ENCODE measurements around the gene SPATA9. TPM values are rescaled to one million over a fixed set of nuclear protein-coding genes. Genes with fewer than 3 reads are reported as not detected.

Gene SPATA9
- total RNA-seq, 1 experiment from 2014 or later = not detected

DNA sequence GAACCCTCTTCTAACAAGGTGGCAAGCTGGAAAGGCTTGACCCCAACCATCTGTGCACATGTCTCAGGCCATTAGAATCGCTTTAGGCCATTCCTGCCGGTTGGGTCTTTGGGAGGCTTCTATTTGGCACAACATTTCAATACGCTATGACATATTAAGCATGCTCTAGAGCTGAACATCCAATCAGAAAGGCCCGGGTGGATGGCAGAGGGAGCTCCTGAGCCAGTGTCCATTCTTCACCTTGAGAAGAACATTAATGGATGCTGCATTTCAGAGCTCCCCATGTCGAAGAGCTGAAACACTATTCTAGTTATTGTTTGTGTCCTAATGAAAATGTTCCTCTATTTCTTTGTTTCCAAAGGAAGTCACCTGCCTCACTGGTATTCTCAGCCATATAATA lies 12.8 kb downstream of the SPATA9 start:
- Histone ChIP-seq H3K23ac (ENCODE audit: insufficient read length, low read depth, low read length) (no peak overlapping the region), H3K9ac (ENCODE audit: extremely low read depth, insufficient read length, low read length) (no peak overlapping the region), H4K20me1 (ENCODE audit: control insufficient read depth, insufficient read depth, insufficient read length) (no peaks in the 10 kb centered on the region), H3K4me2 (ENCODE audit: insufficient read depth, insufficient read length, low read length) (no peak overlapping the region), H3K4me1 (ENCODE audit: insufficient read depth, low read length) (no peaks in the 10 kb centered on the region), H4K5ac (ENCODE audit: insufficient read length, low read depth, low read length) (no peak overlapping the region), H3K23me2 (ENCODE audit: insufficient read length, low read depth, low read length, poor library complexity, severe bottlenecking) (no peaks in the 10 kb centered on the region), H2BK5ac (ENCODE audit: insufficient read length, low read length) (no peak overlapping the region), H2BK120ac (ENCODE audit: low read depth, low read length, poor library complexity, severe bottlenecking) (no peak overlapping the region), H2BK20ac (ENCODE audit: low read depth, low read length, poor library complexity, severe bottlenecking) (no peak overlapping the region), H4K91ac (ENCODE audit: insufficient read length, low read depth, low read length) (no peak overlapping the region), H2BK12ac (ENCODE audit: insufficient read length, low read depth, low read length) (no peak overlapping the region), H3K14ac (ENCODE audit: insufficient read depth, low read length) (no peak overlapping the region), H2AK5ac (ENCODE audit: insufficient read length, low read length) (no peak overlapping the region), H3K79me1 (ENCODE audit: insufficient read depth, low read depth, low read length, poor library complexity, severe bottlenecking) (no peaks in the 10 kb centered on the region), H3K27me3 (ENCODE audit: insufficient read depth, low read length) (no peaks in the 10 kb centered on the region), H3K27ac (ENCODE audit: insufficient read length, low read depth, low read length) (no peak overlapping the region), H3K18ac (ENCODE audit: insufficient read length, low read depth, low read length) (no peak overlapping the region), H3K56ac (ENCODE audit: insufficient read length, low read depth, low read length) (no peak overlapping the region), H3K4ac (ENCODE audit: low read depth, low read length) (no peak overlapping the region), H4K8ac (replicated peaks; ENCODE audit: insufficient read length, low read depth, low read length) (no peak overlapping the region), H2AFZ (ENCODE audit: low read length) (no peak overlapping the region), H2BK15ac (ENCODE audit: low read depth, low read length) (no peak overlapping the region), H3K79me2 (ENCODE audit: insufficient read depth, low read length) (no peaks in the 10 kb centered on the region), H3K9me3 (ENCODE audit: control insufficient read depth, low read depth, low read length) (no peaks in the 10 kb centered on the region), H3T11ph (ENCODE audit: low read length) (no peak overlapping the region)
- H3K4me3 Mint-ChIP-seq = no peak overlapping the region
- H3K4me1 Mint-ChIP-seq = peaks cover 3% of the 10 kb centered on the region in 2 experiments; a peak in 1 of 4 replicates
- TF ChIP-seq, protein P1, sequence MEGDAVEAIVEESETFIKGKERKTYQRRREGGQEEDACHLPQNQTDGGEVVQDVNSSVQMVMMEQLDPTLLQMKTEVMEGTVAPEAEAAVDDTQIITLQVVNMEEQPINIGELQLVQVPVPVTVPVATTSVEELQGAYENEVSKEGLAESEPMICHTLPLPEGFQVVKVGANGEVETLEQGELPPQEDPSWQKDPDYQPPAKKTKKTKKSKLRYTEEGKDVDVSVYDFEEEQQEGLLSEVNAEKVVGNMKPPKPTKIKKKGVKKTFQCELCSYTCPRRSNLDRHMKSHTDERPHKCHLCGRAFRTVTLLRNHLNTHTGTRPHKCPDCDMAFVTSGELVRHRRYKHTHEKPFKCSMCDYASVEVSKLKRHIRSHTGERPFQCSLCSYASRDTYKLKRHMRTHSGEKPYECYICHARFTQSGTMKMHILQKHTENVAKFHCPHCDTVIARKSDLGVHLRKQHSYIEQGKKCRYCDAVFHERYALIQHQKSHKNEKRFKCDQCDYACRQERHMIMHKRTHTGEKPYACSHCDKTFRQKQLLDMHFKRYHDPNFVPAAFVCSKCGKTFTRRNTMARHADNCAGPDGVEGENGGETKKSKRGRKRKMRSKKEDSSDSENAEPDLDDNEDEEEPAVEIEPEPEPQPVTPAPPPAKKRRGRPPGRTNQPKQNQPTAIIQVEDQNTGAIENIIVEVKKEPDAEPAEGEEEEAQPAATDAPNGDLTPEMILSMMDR (conservative IDR thresholded peaks at IDR 0.05) = no peak
- no peaks in the 10 kb centered on the region for H3K36me3 Mint-ChIP-seq (ENCODE audit: insufficient read depth in 1 of 3, low read depth in 3 of 3)
- WGBS (ENCODE audit: extremely low coverage, insufficient read length, low lambda C conversion rate) = no CpG with 5 or more reads among the region's 5 CpGs
- no peaks in the 10 kb centered on the region for H3K9me3 Mint-ChIP-seq
- H3K27ac Mint-ChIP-seq = no peak overlapping the region
- DNase-seq = no peak
- peaks cover 4% of the 10 kb centered on the region; the same call in 1 of the 2 replicates for H3K27me3 Mint-ChIP-seq (ENCODE audit: low read depth)

All from H9 (cell line).